IMR-90 (cell line): ENCODE data around the gene RAB39A.

Experiments used
- MXI1 ChIP-seq: IDR thresholded peaks from 2 replicates; pipeline ENCODE4 v1.6.1; 2012; ENCODE audit warnings: low read depth, mild to moderate bottlenecking, low read length, moderate library complexity, borderline replicate concordance
- NFE2L2 ChIP-seq: fragments of 150-350 bp; IDR thresholded peaks from 2 replicates; pipeline ENCODE4 v1.6.1; 2016; ENCODE audit warnings: low read depth, mild to moderate bottlenecking, low read length
- POLR2A ChIP-seq: IDR thresholded peaks from 2 replicates; pipeline ENCODE4 v1.6.1; 2012; ENCODE audit warnings: mild to moderate bottlenecking, low read depth, low read length
- TF ChIP-seq, protein P1 (sequence below): conservative IDR thresholded peaks from 2 replicates; pipeline ENCODE4 v1.5.1; 2012; ENCODE audit warnings: mild to moderate bottlenecking, low read depth, low read length, improper control_type of control experiment

DNA sequence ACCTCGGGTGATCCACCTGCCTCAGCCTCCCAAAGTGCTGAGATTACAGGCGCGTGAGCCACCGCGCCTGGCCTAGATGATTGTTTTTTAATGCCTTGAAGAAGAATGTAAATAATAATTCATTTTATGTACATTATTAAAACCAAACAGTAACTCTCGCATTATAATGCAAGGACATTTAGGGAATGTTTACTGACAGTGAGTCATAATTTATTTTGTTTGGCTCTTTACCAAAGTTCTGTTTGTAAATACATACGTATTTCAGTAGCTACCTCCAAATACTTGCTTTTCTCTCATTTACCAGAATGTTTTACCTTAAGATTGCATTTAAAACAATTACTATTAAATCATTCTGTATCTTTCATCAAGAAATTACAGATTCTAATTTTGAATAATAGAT, 3.0 kb downstream of the RAB39A start:
- TF ChIP-seq POLR2A = no peak
- TF ChIP-seq, protein P1, sequence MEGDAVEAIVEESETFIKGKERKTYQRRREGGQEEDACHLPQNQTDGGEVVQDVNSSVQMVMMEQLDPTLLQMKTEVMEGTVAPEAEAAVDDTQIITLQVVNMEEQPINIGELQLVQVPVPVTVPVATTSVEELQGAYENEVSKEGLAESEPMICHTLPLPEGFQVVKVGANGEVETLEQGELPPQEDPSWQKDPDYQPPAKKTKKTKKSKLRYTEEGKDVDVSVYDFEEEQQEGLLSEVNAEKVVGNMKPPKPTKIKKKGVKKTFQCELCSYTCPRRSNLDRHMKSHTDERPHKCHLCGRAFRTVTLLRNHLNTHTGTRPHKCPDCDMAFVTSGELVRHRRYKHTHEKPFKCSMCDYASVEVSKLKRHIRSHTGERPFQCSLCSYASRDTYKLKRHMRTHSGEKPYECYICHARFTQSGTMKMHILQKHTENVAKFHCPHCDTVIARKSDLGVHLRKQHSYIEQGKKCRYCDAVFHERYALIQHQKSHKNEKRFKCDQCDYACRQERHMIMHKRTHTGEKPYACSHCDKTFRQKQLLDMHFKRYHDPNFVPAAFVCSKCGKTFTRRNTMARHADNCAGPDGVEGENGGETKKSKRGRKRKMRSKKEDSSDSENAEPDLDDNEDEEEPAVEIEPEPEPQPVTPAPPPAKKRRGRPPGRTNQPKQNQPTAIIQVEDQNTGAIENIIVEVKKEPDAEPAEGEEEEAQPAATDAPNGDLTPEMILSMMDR = no peak
- no peak for TF ChIP-seq NFE2L2
- no peak for TF ChIP-seq MXI1
